Endodermal cell (in vitro differentiated cells): Measurements from ENCODE around the gene RNF186. TPM values are rescaled to one million over a fixed set of nuclear protein-coding genes. Genes with fewer than 3 reads are reported as not detected.

Experiments
- DNase-seq: peaks from one replicate; pipeline ENCODE4 v3.0.0-alpha.2; 2017
- H3K27ac ChIP-seq: 2 replicates; pipeline ENCODE4 v1.5.1; 2013; ENCODE audit warnings: mild to moderate bottlenecking, low read depth, low read length, moderate library complexity
- H3K27me3 ChIP-seq: 2 replicates; pipeline ENCODE4 v1.6.1; 2013; ENCODE audit warnings: mild to moderate bottlenecking, low read length, moderate library complexity; ENCODE audit not compliant: insufficient read depth, control insufficient read depth, poor library complexity, severe bottlenecking
- H3K36me3 ChIP-seq: 2 replicates; pipeline ENCODE4 v1.7.0; 2013; ENCODE audit warnings: mild to moderate bottlenecking, low read length, moderate library complexity; ENCODE audit not compliant: control insufficient read depth, insufficient read depth
- H3K4me1 ChIP-seq: one replicate; pipeline ENCODE4 v1.7.0; 2013; ENCODE audit warnings: low read length; ENCODE audit not compliant: control insufficient read depth, insufficient read depth
- H3K4me3 ChIP-seq: 2 replicates; pipeline ENCODE4 v1.5.1; 2013; ENCODE audit warnings: mild to moderate bottlenecking, low read length, moderate library complexity
- H3K9ac ChIP-seq: 2 replicates; pipeline ENCODE4 v1.6.1; 2013; ENCODE audit warnings: mild to moderate bottlenecking, low read length, moderate library complexity; ENCODE audit not compliant: poor library complexity, severe bottlenecking; ENCODE audit errors: extremely low read depth
- H3K9me3 ChIP-seq: 2 replicates; pipeline ENCODE4 v1.6.1; 2013; ENCODE audit warnings: mild to moderate bottlenecking, low read length, moderate library complexity; ENCODE audit not compliant: control insufficient read depth
- H3K27ac Mint-ChIP-seq: 2 replicates; pipeline ENCODE4 v1.8.0; 2020; ENCODE audit warnings: mixed read lengths
- H3K27me3 Mint-ChIP-seq: 2 replicates; pipeline ENCODE4 v1.8.0; 2021; ENCODE audit warnings: mild to moderate bottlenecking, mixed read lengths; ENCODE audit not compliant: insufficient read depth
- H3K36me3 Mint-ChIP-seq: 2 replicates; pipeline ENCODE4 v1.8.0; 2020; ENCODE audit warnings: low read depth, mixed read lengths
- H3K4me1 Mint-ChIP-seq: 2 replicates; pipeline ENCODE4 v1.8.0; 2020; ENCODE audit warnings: mixed read lengths
- H3K4me3 Mint-ChIP-seq: 2 replicates; pipeline ENCODE4 v1.8.0; 2020; ENCODE audit warnings: mild to moderate bottlenecking, moderate library complexity, mixed read lengths
- H3K9me3 Mint-ChIP-seq: 2 replicates; pipeline ENCODE4 v1.8.0; 2020; ENCODE audit warnings: mild to moderate bottlenecking, mixed read lengths
- CTCF ChIP-seq: fragments of 200-600 bp; sonication (generic); conservative IDR thresholded peaks from 2 replicates; pipeline ENCODE4 v1.5.0; 2021; ENCODE audit warnings: antibody characterized with exemption, mild to moderate bottlenecking
- WGBS, 2 experiments: methylation state at CpG; one replicate each; pipeline versions ENCODE4 v1.1.5 to v1.1.7; 2013; ENCODE audit warnings: missing lambda C conversion rate in 2 of 2, mixed read lengths in 1 of 2; ENCODE audit not compliant: insufficient coverage in 1 of 2, insufficient read length in 1 of 2; 5-methylcytosine and 5-hydroxymethylcytosine counted together
- total RNA-seq, 2 donors: library from RNA; stranded (reverse); fragmentation: NEBNext Ultra II Directional in 1 of 2; extraction: Animal tissue kit (Norgen Biotek cat#: 25700) in 1 of 2; gene quantifications; 2 replicates in 1 of 2; 3 replicates in 1 of 2; pipeline ENCODE4 v1.2.1, GENCODE V29; 2021

The RNF186 gene
- total RNA-seq, 2 donors from 2014 or later = not detected

GRCh38 chr1:19774180-19774785 lies 40.8 kb downstream of the RNF186 start:
- no peak overlapping the region for H3K9ac ChIP-seq
- no peaks in the 10 kb centered on the region for H3K4me1 ChIP-seq
- H3K9me3 Mint-ChIP-seq = no peaks in the 10 kb centered on the region
- no peaks in the 10 kb centered on the region for H3K27me3 ChIP-seq
- no peak overlapping the region for H3K4me3 Mint-ChIP-seq
- 88 to 93% methylated on average over 3 to 6 of the region's 6 CpGs for WGBS, 2 experiments
- no peak overlapping the region for H3K4me3 ChIP-seq
- no peak for TF ChIP-seq CTCF
- peaks cover 14% of the 10 kb centered on the region for H3K27me3 Mint-ChIP-seq
- DNase-seq = no peak
- H3K9me3 ChIP-seq = no peaks in the 10 kb centered on the region
- H3K36me3 ChIP-seq = no peaks in the 10 kb centered on the region
- peaks cover 7% of the 10 kb centered on the region for H3K4me1 Mint-ChIP-seq
- H3K27ac Mint-ChIP-seq = no peak overlapping the region
- no peak overlapping the region for H3K27ac ChIP-seq
- no peaks in the 10 kb centered on the region for H3K36me3 Mint-ChIP-seq

- TF ChIP-seq CTCF = no peak
- Histone ChIP-seq H3K27me3 (no peaks in the 10 kb centered on the region), H3K27ac (no peak overlapping the region), H3K9ac (no peak overlapping the region), H3K36me3 (no peaks in the 10 kb centered on the region), H3K4me1 (peaks cover 6% of the 10 kb centered on the region), H3K4me3 (no peak overlapping the region), H3K9me3 (no peaks in the 10 kb centered on the region)
- Mint-ChIP-seq H3K27ac (no peak overlapping the region), H3K4me3 (no peak overlapping the region), H3K27me3 (peaks cover 6% of the 10 kb centered on the region), H3K36me3 (no peaks in the 10 kb centered on the region), H3K9me3 (no peaks in the 10 kb centered on the region), H3K4me1 (peaks cover 14% of the 10 kb centered on the region)
- 88 to 89% methylated on average over 1 to 4 of the region's 4 CpGs for WGBS, 2 experiments
- no peak for DNase-seq
Observed at GRCh38 chr1:19773485-19773884, 41.6 kb downstream of the RNF186 start.

GRCh38 chr1:19772053-19772452 lies 43.0 kb downstream of the RNF186 start:
- H3K9me3 ChIP-seq = no peaks in the 10 kb centered on the region
- no peak overlapping the region for H3K27ac ChIP-seq
- Mint-ChIP-seq H3K4me3 (no peak overlapping the region), H3K9me3 (no peaks in the 10 kb centered on the region), H3K4me1 (peaks cover 17% of the 10 kb centered on the region), H3K27me3 (no peaks in the 10 kb centered on the region), H3K27ac (no peak overlapping the region), H3K36me3 (no peaks in the 10 kb centered on the region)
- H3K36me3 ChIP-seq = no peaks in the 10 kb centered on the region
- 79 to 83% methylated on average over 8 to 9 of the region's 9 CpGs for WGBS, 2 experiments
- peak; percentile 56 for TF ChIP-seq CTCF
- peak; percentile 71 for DNase-seq
- H3K4me1 ChIP-seq = peaks cover 6% of the 10 kb centered on the region
- no peak overlapping the region for H3K4me3 ChIP-seq
- no peak overlapping the region for H3K9ac ChIP-seq
- no peaks in the 10 kb centered on the region for H3K27me3 ChIP-seq
